Neuronal stem cell (in vitro differentiated cells): ENCODE measurements around the gene RCVRN.

ENCODE experiments used
- DNase-seq: peaks from one replicate; pipeline ENCODE4 v3.0.0-alpha.2; 2013; ENCODE audit warnings: low spot score
- H2AFZ ChIP-seq: one replicate; pipeline ENCODE4 v1.6.1; 2013; ENCODE audit warnings: mild to moderate bottlenecking, low read length, inconsistent platforms
- H2AK5ac ChIP-seq: 2 replicates; pipeline ENCODE4 v1.6.1; 2013; ENCODE audit warnings: low read depth, mild to moderate bottlenecking, inconsistent platforms, low read length, moderate library complexity, mixed read lengths
- H2BK120ac ChIP-seq: 2 replicates; pipeline ENCODE4 v1.6.1; 2013; ENCODE audit warnings: low read depth, mild to moderate bottlenecking, inconsistent platforms, low read length, moderate library complexity, mixed read lengths
- H2BK12ac ChIP-seq: one replicate; pipeline ENCODE4 v1.6.1; 2013; ENCODE audit warnings: low read length, inconsistent platforms
- H2BK15ac ChIP-seq: 2 replicates; pipeline ENCODE4 v1.6.1; 2013; ENCODE audit warnings: mild to moderate bottlenecking, low read length, inconsistent platforms, mixed read lengths
- H2BK5ac ChIP-seq: one replicate; pipeline ENCODE4 v1.6.1; 2013; ENCODE audit warnings: inconsistent platforms, mild to moderate bottlenecking, low read length, moderate library complexity
- H3K14ac ChIP-seq: one replicate; pipeline ENCODE4 v1.6.1; 2013; ENCODE audit warnings: low read length, inconsistent platforms
- H3K18ac ChIP-seq: 2 replicates; pipeline ENCODE4 v1.6.1; 2013; ENCODE audit warnings: low read length, inconsistent platforms
- H3K23ac ChIP-seq: 2 replicates; pipeline ENCODE4 v1.6.1; 2013; ENCODE audit warnings: low read depth, mild to moderate bottlenecking, mixed read lengths, low read length, inconsistent platforms; ENCODE audit not compliant: poor library complexity
- H3K27ac ChIP-seq: replicated peaks from 3 replicates; pipeline ENCODE4 v1.5.1; 2013; ENCODE audit warnings: low read length, inconsistent platforms
- H3K27me3 ChIP-seq, 3 experiments: 2 replicates each; pipeline ENCODE4 v1.6.1; 2013; ENCODE audit warnings: low read length in 3 of 3, mild to moderate bottlenecking in 2 of 3, inconsistent platforms in 1 of 3, low read depth in 1 of 3, mixed read lengths in 1 of 3, moderate library complexity in 1 of 3; ENCODE audit not compliant: control insufficient read depth in 3 of 3, insufficient read depth in 3 of 3
- H3K36me3 ChIP-seq, 2 donors: replicated peaks in 1 of 2; 2 replicates each; pipeline ENCODE4 v1.6.1; 2013; ENCODE audit warnings: low read length in 2 of 2; ENCODE audit not compliant: control insufficient read depth in 2 of 2, insufficient read depth in 2 of 2
- H3K4ac ChIP-seq: 2 replicates; pipeline ENCODE4 v1.6.1; 2013; ENCODE audit warnings: inconsistent platforms, mild to moderate bottlenecking, low read length, moderate library complexity
- H3K4me1 ChIP-seq, 2 donors: 1 replicate in 1 of 2; 2 replicates in 1 of 2; pipeline ENCODE4 v1.6.1; 2013; ENCODE audit warnings: low read length in 2 of 2, low read depth in 1 of 2; ENCODE audit not compliant: control insufficient read depth in 2 of 2, insufficient read depth in 1 of 2
- H3K4me2 ChIP-seq: one replicate; pipeline ENCODE4 v1.6.1; 2013; ENCODE audit warnings: mild to moderate bottlenecking, low read length, inconsistent platforms; ENCODE audit not compliant: insufficient read depth, poor library complexity, severe bottlenecking
- H3K4me3 ChIP-seq, 2 donors: 2 replicates each; pipeline ENCODE4 v1.5.1; 2013; ENCODE audit warnings: low read length in 2 of 2, mild to moderate bottlenecking in 2 of 2, inconsistent platforms in 1 of 2, moderate library complexity in 1 of 2
- H3K79me1 ChIP-seq: one replicate; pipeline ENCODE4 v1.6.1; 2013; ENCODE audit warnings: low read depth, mild to moderate bottlenecking, inconsistent platforms, low read length, moderate library complexity
- H3K9ac ChIP-seq: one replicate; pipeline ENCODE4 v1.6.1; 2013; ENCODE audit warnings: mild to moderate bottlenecking, low read depth, low read length, inconsistent platforms; ENCODE audit not compliant: poor library complexity
- H3K9me3 ChIP-seq, 2 donors: replicated peaks in 1 of 2; 2 replicates each; pipeline versions ENCODE3 to v1.6.1; 2013; ENCODE audit warnings: low read length in 2 of 2, mild to moderate bottlenecking in 2 of 2, inconsistent platforms in 1 of 2, low read depth in 1 of 2, mixed read lengths in 1 of 2, moderate library complexity in 1 of 2; ENCODE audit not compliant: control insufficient read depth in 2 of 2, insufficient read depth in 1 of 2
- H4K8ac ChIP-seq: one replicate; pipeline ENCODE4 v1.6.1; 2013; ENCODE audit warnings: low read depth, mild to moderate bottlenecking, inconsistent platforms, low read length, moderate library complexity
- H4K91ac ChIP-seq: one replicate; pipeline ENCODE4 v1.6.1; 2013; ENCODE audit warnings: low read length, low read depth, mild to moderate bottlenecking, inconsistent platforms; ENCODE audit not compliant: poor library complexity
- WGBS, 2 donors: extraction: QIAGEN DNeasy Blood & Tissue Kit; methylation state at CpG; one replicate each; pipeline ENCODE4 v1.1.7; 2013; ENCODE audit warnings: missing lambda C conversion rate in 2 of 2, mixed read lengths in 1 of 2; ENCODE audit not compliant: insufficient read length in 2 of 2, insufficient replicate concordance in 1 of 2; ENCODE audit errors: extremely low coverage in 2 of 2; 5-methylcytosine and 5-hydroxymethylcytosine counted together

Gene RCVRN

GRCh38 chr17:9900044-9900594, 5.0 kb downstream of the RCVRN start:
- H3K9ac ChIP-seq: no peak overlapping the region
- H2BK5ac ChIP-seq: no peak overlapping the region
- H2BK120ac ChIP-seq: no peak overlapping the region
- H4K8ac ChIP-seq: no peak overlapping the region
- H2BK12ac ChIP-seq: no peak overlapping the region
- H2AK5ac ChIP-seq: no peak overlapping the region
- H3K4me1 ChIP-seq: peaks cover 0 to 15% of the 10 kb centered on the region in 2 donors
- no peak overlapping the region for H3K14ac ChIP-seq
- H3K9me3 ChIP-seq: peaks cover 0 to 2% of the 10 kb centered on the region in 2 donors
- no peaks in the 10 kb centered on the region for H3K36me3 ChIP-seq
- no peaks in the 10 kb centered on the region for H3K27me3 ChIP-seq
- no peak overlapping the region for H3K23ac ChIP-seq
- no peak overlapping the region for H3K4me2 ChIP-seq
- no peak overlapping the region for H3K27ac ChIP-seq
- peak overlapping the region; percentile 73 for H3K18ac ChIP-seq
- H3K79me1 ChIP-seq: no peaks in the 10 kb centered on the region
- H2AFZ ChIP-seq: no peak overlapping the region
- no peak for DNase-seq
- H3K4me3 ChIP-seq: no peak overlapping the region
- no CpG with 5 or more reads among the region's 8 CpGs for WGBS, 2 donors
- H3K4ac ChIP-seq: no peak overlapping the region
- H4K91ac ChIP-seq: no peak overlapping the region
- H2BK15ac ChIP-seq: no peak overlapping the region

DNA sequence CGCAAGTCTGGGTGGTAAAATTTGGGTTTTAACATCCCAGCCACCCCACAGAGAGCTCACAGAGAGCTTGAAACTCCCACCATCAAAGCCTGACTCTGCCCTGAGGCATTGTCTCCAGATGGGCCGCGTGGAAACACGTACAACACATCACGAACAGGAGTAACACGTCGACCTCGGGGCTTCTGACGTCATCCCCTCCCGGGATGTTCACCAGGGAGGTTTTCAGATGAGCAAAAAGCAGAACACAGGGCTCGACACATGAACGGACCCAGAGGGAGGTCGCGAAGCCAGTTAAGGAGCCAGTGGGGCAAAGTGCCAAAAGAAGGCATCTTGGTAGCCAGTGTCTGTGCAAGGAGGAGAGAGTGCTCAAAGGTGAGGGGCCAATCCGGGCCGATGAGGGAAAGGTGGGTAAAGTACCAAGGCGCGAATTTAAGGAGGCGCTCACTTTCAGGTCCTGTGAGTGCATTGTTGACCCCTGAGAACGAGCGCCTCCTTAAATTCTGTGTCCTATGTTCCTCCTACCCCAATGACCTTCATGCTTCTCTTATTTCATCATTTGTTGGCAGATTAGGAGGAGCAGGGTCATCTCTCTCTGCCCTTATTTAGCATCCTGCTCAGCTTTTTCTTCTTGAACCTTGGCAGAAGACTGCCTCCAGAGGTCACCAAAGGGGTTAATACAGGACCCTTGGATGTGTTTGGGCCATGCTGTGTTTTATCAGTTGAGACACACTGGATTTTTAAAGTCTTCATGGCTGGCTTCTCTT, 5.6 kb downstream of the RCVRN start:
- Histone ChIP-seq H3K4me1 (peaks cover 0 to 15% of the 10 kb centered on the region in 2 donors), H4K8ac (no peak overlapping the region), H4K91ac (no peak overlapping the region), H2BK15ac (no peak overlapping the region), H3K36me3 (no peaks in the 10 kb centered on the region), H3K23ac (no peak overlapping the region), H2AFZ (no peak overlapping the region), H3K27ac (no peak overlapping the region), H3K4me3 (no peak overlapping the region), H3K9ac (no peak overlapping the region), H3K9me3 (peaks cover 0 to 2% of the 10 kb centered on the region in 2 donors), H3K4ac (no peak overlapping the region), H3K27me3 (no peaks in the 10 kb centered on the region), H3K79me1 (no peaks in the 10 kb centered on the region), H3K4me2 (no peak overlapping the region), H3K14ac (no peak overlapping the region), H2AK5ac (no peak overlapping the region), H2BK12ac (no peak overlapping the region), H3K18ac (no peak overlapping the region), H2BK120ac (no peak overlapping the region), H2BK5ac (no peak overlapping the region)
- DNase-seq: no peak
- WGBS, 2 donors: no CpG with 5 or more reads among the region's 21 CpGs

DNA sequence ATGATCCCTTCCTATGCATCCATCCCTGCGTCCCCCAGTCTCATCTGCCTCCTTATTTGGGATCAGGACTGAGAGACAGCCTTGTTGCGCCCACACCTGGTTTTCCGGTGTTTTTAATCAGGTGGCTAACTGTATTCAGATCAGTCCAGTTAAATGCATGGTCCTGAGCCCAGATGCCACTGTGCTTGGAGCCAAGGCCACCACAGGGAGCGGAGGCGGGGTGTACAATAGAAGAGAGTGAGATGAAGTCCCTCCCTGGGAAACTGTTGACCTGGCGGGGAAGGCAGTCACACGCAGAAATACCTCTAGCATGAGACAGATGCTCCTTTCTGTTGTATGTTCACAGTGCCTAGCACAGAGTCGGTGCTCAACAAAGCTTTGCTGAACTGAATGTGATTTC, 6.3 kb downstream of the RCVRN start:
- Histone ChIP-seq H3K79me1 (no peaks in the 10 kb centered on the region), H3K4ac (no peak overlapping the region), H3K18ac (no peak overlapping the region), H3K4me2 (no peak overlapping the region), H2BK5ac (no peak overlapping the region), H3K4me1 (peaks cover 0 to 15% of the 10 kb centered on the region in 2 donors), H3K27me3 (no peaks in the 10 kb centered on the region), H3K36me3 (no peaks in the 10 kb centered on the region), H3K4me3 (no peak overlapping the region), H3K27ac (no peak overlapping the region), H2BK12ac (no peak overlapping the region), H2BK120ac (no peak overlapping the region), H3K9me3 (peaks cover 0 to 2% of the 10 kb centered on the region in 2 donors), H3K14ac (no peak overlapping the region), H4K91ac (no peak overlapping the region), H3K9ac (no peak overlapping the region), H2AFZ (no peak overlapping the region), H2BK15ac (no peak overlapping the region), H4K8ac (no peak overlapping the region), H2AK5ac (no peak overlapping the region), H3K23ac (no peak overlapping the region)
- WGBS, 2 donors: no CpG with 5 or more reads among the region's 8 CpGs
- DNase-seq: no peak

DNA sequence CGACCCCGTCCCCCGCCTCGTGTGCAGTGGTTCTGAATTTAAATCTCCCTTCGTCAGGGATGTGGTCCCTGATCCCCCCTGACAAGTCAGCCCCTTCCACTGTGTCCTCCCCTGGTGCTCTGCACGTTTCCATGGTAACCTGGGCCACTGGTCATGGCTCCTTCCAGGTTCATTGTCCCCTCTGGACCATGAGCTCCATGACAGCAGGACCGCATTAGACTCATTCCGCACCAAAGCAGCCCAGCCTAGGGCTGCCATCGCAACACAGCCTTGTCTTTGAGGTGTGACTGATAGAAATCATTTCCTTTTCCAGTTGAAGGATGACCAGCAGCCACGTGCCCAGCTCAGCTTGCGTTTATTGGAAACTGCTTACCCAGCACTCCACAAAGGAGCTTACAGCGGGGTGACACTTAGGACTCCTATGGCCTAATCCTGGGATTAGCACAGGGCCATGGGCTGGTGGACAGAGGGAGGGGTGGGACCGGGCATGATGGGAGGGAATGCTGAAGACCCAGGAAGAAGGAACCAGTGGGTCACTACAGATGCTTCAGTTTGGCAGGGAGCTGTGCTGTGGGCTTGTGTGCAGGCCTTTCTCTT, 7.6 kb downstream of the RCVRN start:
- DNase-seq: no peak
- Histone ChIP-seq H2BK12ac (no peak overlapping the region), H2BK120ac (no peak overlapping the region), H2BK15ac (no peak overlapping the region), H3K27ac (no peak overlapping the region), H4K91ac (no peak overlapping the region), H2BK5ac (no peak overlapping the region), H4K8ac (no peak overlapping the region), H3K9me3 (peaks cover 0 to 2% of the 10 kb centered on the region in 2 donors), H3K23ac (no peak overlapping the region), H3K79me1 (no peaks in the 10 kb centered on the region), H3K36me3 (no peaks in the 10 kb centered on the region), H2AFZ (no peak overlapping the region), H3K4me1 (peaks cover 0 to 15% of the 10 kb centered on the region in 2 donors), H3K4me3 (no peak overlapping the region), H3K4ac (no peak overlapping the region), H3K4me2 (no peak overlapping the region), H2AK5ac (no peak overlapping the region), H3K9ac (no peak overlapping the region), H3K18ac (no peak overlapping the region), H3K27me3 (no peaks in the 10 kb centered on the region), H3K14ac (no peak overlapping the region)
- WGBS, 2 donors: no CpG with 5 or more reads among the region's 13 CpGs
